Fibroblast of lung (primary cell): ENCODE measurements around the gene NECAB3. TPM values are rescaled to one million over a fixed set of nuclear protein-coding genes. Genes with fewer than 3 reads are reported as not detected.

Experiments
- DNase-seq, 2 donors: peaks; one replicate each; pipeline versions ENCODE4 v3.0.0 to v3.0.0-alpha.2; 2010; ENCODE audit warnings: low read depth in 2 of 2
- H2AFZ ChIP-seq: 2 replicates; pipeline ENCODE4 v1.5.1; 2012; ENCODE audit warnings: low read length, control low read depth, inconsistent platforms
- H3K27ac ChIP-seq: 2 replicates; pipeline ENCODE4 v1.5.1; 2011; ENCODE audit warnings: low read length, control low read depth; ENCODE audit not compliant: insufficient read depth
- H3K27me3 ChIP-seq: 2 replicates; pipeline ENCODE4 v1.5.1; 2011; ENCODE audit warnings: mild to moderate bottlenecking, low read length; ENCODE audit not compliant: control insufficient read depth, insufficient read depth
- H3K36me3 ChIP-seq: 2 replicates; pipeline ENCODE4 v1.5.1; 2011; ENCODE audit warnings: low read length; ENCODE audit not compliant: control insufficient read depth, insufficient read depth
- H3K4me1 ChIP-seq: 2 replicates; pipeline ENCODE4 v1.5.1; 2011; ENCODE audit warnings: low read length; ENCODE audit not compliant: control insufficient read depth, insufficient read depth; ENCODE audit errors: extremely low read depth
- H3K4me2 ChIP-seq: 2 replicates; pipeline ENCODE4 v1.5.1; 2011; ENCODE audit warnings: low read length, control low read depth; ENCODE audit not compliant: insufficient read depth; ENCODE audit errors: extremely low read depth
- H3K4me3 ChIP-seq, 4 experiments: fragments of 200-600 bp in 1 of 4; sonication (generic) in 1 of 4; replicated peaks in 1 of 4; 2 replicates each; pipeline ENCODE4 v1.5.1; 2011 to 2016; ENCODE audit warnings: low read length in 4 of 4, low read depth in 3 of 4, mild to moderate bottlenecking in 3 of 4, control low read depth in 2 of 4, inconsistent platforms in 1 of 4, mixed read lengths in 1 of 4; ENCODE audit not compliant: insufficient read depth in 1 of 4; ENCODE audit errors: control extremely low read depth in 1 of 4
- H3K79me2 ChIP-seq: 2 replicates; pipeline ENCODE4 v1.5.1; 2012; ENCODE audit warnings: mild to moderate bottlenecking, low read length, inconsistent platforms; ENCODE audit not compliant: control insufficient read depth, insufficient read depth
- H3K9ac ChIP-seq: 2 replicates; pipeline ENCODE4 v1.5.1; 2011; ENCODE audit warnings: mild to moderate bottlenecking, low read length, control low read depth; ENCODE audit not compliant: insufficient read depth
- H3K9me3 ChIP-seq: 2 replicates; pipeline ENCODE4 v1.5.1; 2012; ENCODE audit warnings: low read depth, low read length; ENCODE audit not compliant: control insufficient read depth, insufficient read depth
- H4K20me1 ChIP-seq: 2 replicates; pipeline ENCODE4 v1.5.1; 2011; ENCODE audit warnings: low read length; ENCODE audit not compliant: control insufficient read depth, insufficient read depth; ENCODE audit errors: extremely low read depth
- EZH2 ChIP-seq: IDR thresholded peaks from 2 replicates; pipeline ENCODE4 v1.5.1; 2012; ENCODE audit warnings: low read length, control low read depth, mild to moderate bottlenecking; ENCODE audit errors: missing control alignments
- polyA plus RNA-seq, 2 donors: library from polyadenylated mRNA; depleted of rRNA in 1 of 2; stranded (reverse) in 1 of 2; unstranded in 1 of 2; fragments of >200 nt; gene quantifications; 2 replicates each; pipeline ENCODE4 v1.2.1, GENCODE V29; 2011 to 2012; ENCODE audit warnings: missing spikeins in 1 of 2
- total RNA-seq: library from RNA; depleted of rRNA; stranded (reverse); fragments of >200 nt; gene quantifications from 2 replicates; pipeline ENCODE4 v1.2.1, GENCODE V29; 2014
- TF ChIP-seq, protein P1 (sequence below), 2 donors: IDR thresholded peaks in 1 of 2; conservative IDR thresholded peaks in 1 of 2; 1 replicate in 1 of 2; 2 replicates in 1 of 2; pipeline ENCODE4 v1.5.1; 2011 to 2012; ENCODE audit warnings: low read length in 2 of 2, control low read depth in 1 of 2, inconsistent platforms in 1 of 2, low read depth in 1 of 2, mild to moderate bottlenecking in 1 of 2

The NECAB3 gene
- total and polyA plus RNA-seq, 2 donors (not counting 1 experiment from before 2014, with no cell fraction given), result 5.1 to 20.5 TPM

DNA sequence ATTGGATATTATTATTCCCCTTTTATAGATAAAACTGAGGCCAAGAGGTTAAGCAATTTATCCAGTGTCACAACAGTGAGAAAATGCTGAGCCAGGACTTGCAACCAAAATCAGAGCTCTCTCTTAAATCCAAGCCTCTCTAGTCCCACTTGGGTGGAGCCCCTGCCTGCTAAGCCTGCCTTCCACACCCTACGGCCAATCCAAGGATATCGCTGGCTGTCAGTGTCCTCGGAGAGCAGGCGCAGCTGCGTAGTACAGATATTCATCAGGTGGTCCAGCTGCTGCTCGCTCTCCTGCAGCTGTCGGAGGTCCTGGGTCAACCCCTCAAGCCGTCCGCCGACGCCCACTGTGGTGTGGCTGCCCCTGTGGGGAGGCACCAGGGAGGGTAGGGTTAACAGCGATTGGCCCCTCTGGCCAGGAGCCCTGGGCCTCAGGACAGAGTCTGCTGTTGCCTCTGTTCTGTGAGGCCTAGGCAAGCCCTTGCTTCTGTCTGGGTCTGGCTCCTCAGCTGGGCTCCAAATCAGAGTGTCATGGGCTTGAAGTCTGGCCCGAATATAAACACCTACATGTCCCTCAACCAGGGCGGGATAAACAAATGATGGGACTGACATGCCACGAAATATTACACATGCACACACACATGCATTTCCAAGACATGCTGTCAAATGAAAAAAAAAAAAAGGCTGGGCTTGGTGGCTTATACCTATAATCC, 3.9 kb upstream of the NECAB3 start:
- Histone ChIP-seq H3K36me3 (no peaks in the 10 kb centered on the region), H3K27me3 (no peaks in the 10 kb centered on the region), H3K9ac (no peak overlapping the region), H3K27ac (no peak overlapping the region), H3K79me2 (no peaks in the 10 kb centered on the region), H4K20me1 (no peaks in the 10 kb centered on the region), H3K4me2 (no peak overlapping the region), H3K9me3 (no peaks in the 10 kb centered on the region), H3K4me3 (no peak overlapping the region), H3K4me1 (peaks cover 17% of the 10 kb centered on the region), H2AFZ (no peak overlapping the region)
- TF ChIP-seq, protein P1, sequence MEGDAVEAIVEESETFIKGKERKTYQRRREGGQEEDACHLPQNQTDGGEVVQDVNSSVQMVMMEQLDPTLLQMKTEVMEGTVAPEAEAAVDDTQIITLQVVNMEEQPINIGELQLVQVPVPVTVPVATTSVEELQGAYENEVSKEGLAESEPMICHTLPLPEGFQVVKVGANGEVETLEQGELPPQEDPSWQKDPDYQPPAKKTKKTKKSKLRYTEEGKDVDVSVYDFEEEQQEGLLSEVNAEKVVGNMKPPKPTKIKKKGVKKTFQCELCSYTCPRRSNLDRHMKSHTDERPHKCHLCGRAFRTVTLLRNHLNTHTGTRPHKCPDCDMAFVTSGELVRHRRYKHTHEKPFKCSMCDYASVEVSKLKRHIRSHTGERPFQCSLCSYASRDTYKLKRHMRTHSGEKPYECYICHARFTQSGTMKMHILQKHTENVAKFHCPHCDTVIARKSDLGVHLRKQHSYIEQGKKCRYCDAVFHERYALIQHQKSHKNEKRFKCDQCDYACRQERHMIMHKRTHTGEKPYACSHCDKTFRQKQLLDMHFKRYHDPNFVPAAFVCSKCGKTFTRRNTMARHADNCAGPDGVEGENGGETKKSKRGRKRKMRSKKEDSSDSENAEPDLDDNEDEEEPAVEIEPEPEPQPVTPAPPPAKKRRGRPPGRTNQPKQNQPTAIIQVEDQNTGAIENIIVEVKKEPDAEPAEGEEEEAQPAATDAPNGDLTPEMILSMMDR (conservative IDR thresholded peaks at IDR 0.05 in 1 of 2, IDR thresholded peaks at IDR 0.05 in 1 of 2; ENCODE audit: low read depth in 1 of 2, low read length in 2 of 2), result no peak
- DNase-seq, result no peak

DNA sequence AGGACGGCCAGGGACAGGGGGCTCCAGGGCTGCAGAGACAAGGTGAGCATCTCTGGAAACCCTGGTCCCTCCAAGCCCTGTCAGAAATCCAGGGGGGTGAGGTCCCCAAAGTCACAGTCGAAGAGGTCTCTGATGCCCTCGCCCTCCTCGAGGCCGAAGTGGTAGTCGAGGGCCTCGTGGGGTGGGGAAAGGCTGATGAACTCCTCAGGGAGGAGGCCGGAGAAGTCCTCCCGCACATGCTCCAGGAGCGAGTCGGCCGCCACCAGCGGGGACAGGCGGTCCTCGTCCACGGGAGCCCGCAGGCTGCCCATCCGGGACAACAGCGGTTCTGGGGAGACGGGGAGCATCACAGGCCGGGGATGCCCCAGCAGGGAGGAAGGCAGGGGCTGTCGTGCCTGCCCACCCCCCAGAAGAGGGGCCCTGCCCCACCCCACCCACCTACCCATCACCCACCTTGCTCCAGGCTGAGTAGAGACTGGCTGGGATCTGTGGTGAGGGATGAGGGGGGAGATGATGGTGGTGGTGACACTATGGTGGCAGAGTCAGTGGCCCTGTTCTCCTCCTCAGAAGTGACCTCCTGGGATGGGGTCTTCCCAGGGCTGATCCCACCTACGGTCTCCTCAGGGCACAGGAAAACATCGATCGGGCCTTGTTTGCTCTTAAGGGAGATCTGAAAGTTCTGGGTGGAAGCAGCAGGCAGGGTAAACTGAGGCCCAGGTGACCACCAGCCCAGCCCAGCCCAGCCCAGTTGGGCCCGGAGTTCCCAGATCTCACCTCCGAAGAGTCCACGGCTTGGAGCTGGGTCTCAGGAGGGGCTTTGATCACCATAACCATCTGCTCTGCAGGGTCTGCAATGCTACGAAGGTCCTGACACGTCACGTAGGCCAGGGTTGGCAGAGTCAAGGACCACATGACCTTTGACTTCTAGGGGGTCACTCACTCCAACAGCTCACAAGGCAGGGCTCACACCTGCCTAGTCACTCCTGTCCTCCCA, 2.7 kb upstream of the NECAB3 start:
- Histone ChIP-seq H2AFZ (no peak overlapping the region), H3K4me1 (peaks cover 17% of the 10 kb centered on the region), H3K9me3 (no peaks in the 10 kb centered on the region), H4K20me1 (no peaks in the 10 kb centered on the region), H3K4me2 (no peak overlapping the region), H3K36me3 (peaks cover 2% of the 10 kb centered on the region), H3K4me3 (no peak overlapping the region), H3K79me2 (no peaks in the 10 kb centered on the region), H3K9ac (no peak overlapping the region), H3K27me3 (no peaks in the 10 kb centered on the region), H3K27ac (no peak overlapping the region)
- TF ChIP-seq, protein P1 (conservative IDR thresholded peaks at IDR 0.05 in 1 of 2, IDR thresholded peaks at IDR 0.05 in 1 of 2; ENCODE audit: low read depth in 1 of 2, low read length in 2 of 2), result no peak
- TF ChIP-seq EZH2, result no peak
- DNase-seq, result no peak

DNA sequence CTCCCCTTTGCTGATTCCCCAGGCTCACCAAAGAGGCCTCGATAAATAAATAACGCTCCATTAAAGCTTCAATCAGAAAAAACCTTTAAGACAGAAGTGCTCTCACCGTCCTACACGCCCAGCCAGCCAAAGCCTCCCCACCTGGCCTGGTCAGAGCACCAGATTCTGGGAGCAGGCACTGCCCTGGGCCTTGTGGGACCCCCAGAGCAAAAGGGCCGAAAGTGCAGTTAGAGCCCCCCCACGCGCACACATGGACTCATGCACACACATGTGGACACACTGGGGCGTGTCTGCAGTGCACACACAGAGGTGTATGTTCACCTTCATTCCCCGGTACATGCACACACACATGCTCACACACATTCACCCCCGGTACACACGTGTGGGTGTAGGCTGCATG, 1.9 kb upstream of the NECAB3 start:
- Histone ChIP-seq H4K20me1 (no peaks in the 10 kb centered on the region), H3K9ac (no peak overlapping the region), H3K9me3 (no peaks in the 10 kb centered on the region), H3K4me3 (no peak overlapping the region), H3K4me2 (no peak overlapping the region), H3K79me2 (no peaks in the 10 kb centered on the region), H3K27ac (no peak overlapping the region), H3K27me3 (no peaks in the 10 kb centered on the region), H3K36me3 (peaks cover 2% of the 10 kb centered on the region), H2AFZ (no peak overlapping the region), H3K4me1 (peaks cover 17% of the 10 kb centered on the region)
- DNase-seq, result no peak
- TF ChIP-seq EZH2, result no peak
- TF ChIP-seq, protein P1 (conservative IDR thresholded peaks at IDR 0.05 in 1 of 2, IDR thresholded peaks at IDR 0.05 in 1 of 2; ENCODE audit: low read depth in 1 of 2, low read length in 2 of 2), result no peak
